ENCODE data around the gene CEP295NL. TPM values are rescaled to one million over a fixed set of nuclear protein-coding genes. Genes with fewer than 3 reads are reported as not detected.
"Not testable (repeated sequence)": the region's sequence is repeated elsewhere in the genome, so short reads cannot be mapped to it uniquely, and the experiment has no call there.

The CEP295NL gene
- total RNA-seq, 1 donor from 2014 or later, result 1.6 TPM

GRCh38 chr17:78913115-78913514 lies 10.1 kb upstream of the CEP295NL start:
- H3K4me3 Mint-ChIP-seq (ENCODE audit: unreplicated experiment), result no peak overlapping the region
- no peak for DNase-seq (ENCODE audit: low read depth)
- Histone ChIP-seq H3K4me1 (ENCODE audit: insufficient read depth, low read length) (peaks cover 11% of the 10 kb centered on the region), H3K27ac (ENCODE audit: low read depth, low read length) (no peak overlapping the region), H2AFZ (ENCODE audit: low read depth, low read length) (no peak overlapping the region), H3K27me3 (ENCODE audit: insufficient read depth, low read length) (no peaks in the 10 kb centered on the region), H3K9me3 (ENCODE audit: insufficient read depth, low read depth, low read length) (no peaks in the 10 kb centered on the region), H4K20me1 (ENCODE audit: insufficient read depth, low read length) (peaks cover 85% of the 10 kb centered on the region), H3K79me2 (ENCODE audit: insufficient read depth, low read length) (peaks cover 93% of the 10 kb centered on the region), H3K9ac (ENCODE audit: low read length) (no peak overlapping the region), H3K4me3 (ENCODE audit: insufficient read depth, low read depth, low read length) (no peak overlapping the region), H3K4me2 (ENCODE audit: low read length) (no peak overlapping the region), H3K36me3 (ENCODE audit: insufficient read depth, low read length) (no peaks in the 10 kb centered on the region)
- no peaks in the 10 kb centered on the region for H3K27me3 Mint-ChIP-seq (ENCODE audit: low read depth, unreplicated experiment)
- FAIRE-seq, result no peak
- no peak overlapping the region for H3K27ac Mint-ChIP-seq (ENCODE audit: unreplicated experiment)
- no peak for TF ChIP-seq EZH2 (IDR thresholded peaks at IDR 0.05; ENCODE audit: insufficient read depth, low read length)
- TF ChIP-seq, protein P1, sequence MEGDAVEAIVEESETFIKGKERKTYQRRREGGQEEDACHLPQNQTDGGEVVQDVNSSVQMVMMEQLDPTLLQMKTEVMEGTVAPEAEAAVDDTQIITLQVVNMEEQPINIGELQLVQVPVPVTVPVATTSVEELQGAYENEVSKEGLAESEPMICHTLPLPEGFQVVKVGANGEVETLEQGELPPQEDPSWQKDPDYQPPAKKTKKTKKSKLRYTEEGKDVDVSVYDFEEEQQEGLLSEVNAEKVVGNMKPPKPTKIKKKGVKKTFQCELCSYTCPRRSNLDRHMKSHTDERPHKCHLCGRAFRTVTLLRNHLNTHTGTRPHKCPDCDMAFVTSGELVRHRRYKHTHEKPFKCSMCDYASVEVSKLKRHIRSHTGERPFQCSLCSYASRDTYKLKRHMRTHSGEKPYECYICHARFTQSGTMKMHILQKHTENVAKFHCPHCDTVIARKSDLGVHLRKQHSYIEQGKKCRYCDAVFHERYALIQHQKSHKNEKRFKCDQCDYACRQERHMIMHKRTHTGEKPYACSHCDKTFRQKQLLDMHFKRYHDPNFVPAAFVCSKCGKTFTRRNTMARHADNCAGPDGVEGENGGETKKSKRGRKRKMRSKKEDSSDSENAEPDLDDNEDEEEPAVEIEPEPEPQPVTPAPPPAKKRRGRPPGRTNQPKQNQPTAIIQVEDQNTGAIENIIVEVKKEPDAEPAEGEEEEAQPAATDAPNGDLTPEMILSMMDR (IDR thresholded peaks at IDR 0.05; ENCODE audit: insufficient read depth, low read depth, low read length), result no peak
- H3K4me1 Mint-ChIP-seq (ENCODE audit: low read depth, unreplicated experiment), result peaks cover 12% of the 10 kb centered on the region
- H3K36me3 Mint-ChIP-seq (ENCODE audit: low read depth, unreplicated experiment), result peaks cover 11% of the 10 kb centered on the region
- no peaks in the 10 kb centered on the region for H3K9me3 Mint-ChIP-seq (ENCODE audit: unreplicated experiment)

DNA sequence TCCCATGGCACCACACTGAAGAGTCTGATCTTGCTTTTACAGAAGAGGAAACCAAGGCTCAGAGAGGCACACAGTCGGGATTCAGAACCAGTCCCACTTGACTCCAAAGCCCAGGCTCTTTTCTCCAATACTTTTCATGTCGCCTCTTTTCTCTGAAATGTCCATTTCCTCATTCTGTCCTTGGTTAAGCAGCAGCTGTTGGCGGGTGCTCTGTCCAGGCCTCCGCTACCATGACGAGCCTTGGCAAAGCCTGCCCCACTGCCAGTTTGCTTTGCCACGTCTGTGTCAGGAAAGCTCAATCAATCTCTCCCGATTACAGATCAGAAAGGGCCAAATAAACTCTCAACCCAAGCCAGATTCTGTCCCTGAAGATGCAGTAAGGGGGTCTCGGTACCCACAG lies 9.1 kb upstream of the CEP295NL start:
- Mint-ChIP-seq H3K27ac (ENCODE audit: unreplicated experiment) (no peak overlapping the region), H3K4me3 (ENCODE audit: unreplicated experiment) (no peak overlapping the region), H3K27me3 (ENCODE audit: low read depth, unreplicated experiment) (no peaks in the 10 kb centered on the region), H3K4me1 (ENCODE audit: low read depth, unreplicated experiment) (peaks cover 8% of the 10 kb centered on the region), H3K9me3 (ENCODE audit: unreplicated experiment) (no peaks in the 10 kb centered on the region), H3K36me3 (ENCODE audit: low read depth, unreplicated experiment) (peaks cover 10% of the 10 kb centered on the region)
- H3K4me2 ChIP-seq (ENCODE audit: low read length), result no peak overlapping the region
- H3K79me2 ChIP-seq (ENCODE audit: insufficient read depth, low read length), result peaks cover 94% of the 10 kb centered on the region
- DNase-seq (ENCODE audit: low read depth) (no peak), FAIRE-seq (no peak)
- no peaks in the 10 kb centered on the region for H3K9me3 ChIP-seq (ENCODE audit: insufficient read depth, low read depth, low read length)
- H3K27me3 ChIP-seq (ENCODE audit: insufficient read depth, low read length), result no peaks in the 10 kb centered on the region
- peaks cover 87% of the 10 kb centered on the region for H4K20me1 ChIP-seq (ENCODE audit: insufficient read depth, low read length)
- H3K36me3 ChIP-seq (ENCODE audit: insufficient read depth, low read length), result no peaks in the 10 kb centered on the region
- H3K4me3 ChIP-seq (ENCODE audit: insufficient read depth, low read depth, low read length), result no peak overlapping the region
- no peak for TF ChIP-seq EZH2 (IDR thresholded peaks at IDR 0.05; ENCODE audit: insufficient read depth, low read length)
- TF ChIP-seq, protein P1 (IDR thresholded peaks at IDR 0.05; ENCODE audit: insufficient read depth, low read depth, low read length), result no peak
- no peak overlapping the region for H3K9ac ChIP-seq (ENCODE audit: low read length)
- H2AFZ ChIP-seq (ENCODE audit: low read depth, low read length), result no peak overlapping the region
- H3K27ac ChIP-seq (ENCODE audit: low read depth, low read length), result no peak overlapping the region
- peaks cover 11% of the 10 kb centered on the region for H3K4me1 ChIP-seq (ENCODE audit: insufficient read depth, low read length)

GRCh38 chr17:78911543-78911942 lies 8.5 kb upstream of the CEP295NL start:
- H3K9me3 ChIP-seq (ENCODE audit: insufficient read depth, low read depth, low read length); H3K4me2 ChIP-seq (ENCODE audit: low read length); FAIRE-seq; H3K27me3 Mint-ChIP-seq (ENCODE audit: low read depth, unreplicated experiment); H3K27ac ChIP-seq (ENCODE audit: low read depth, low read length); H3K36me3 ChIP-seq (ENCODE audit: insufficient read depth, low read length); H3K9me3 Mint-ChIP-seq (ENCODE audit: unreplicated experiment); H3K27ac Mint-ChIP-seq (ENCODE audit: unreplicated experiment); H3K4me1 Mint-ChIP-seq (ENCODE audit: low read depth, unreplicated experiment); DNase-seq (ENCODE audit: low read depth); H3K9ac ChIP-seq (ENCODE audit: low read length); H3K27me3 ChIP-seq (ENCODE audit: insufficient read depth, low read length); H3K4me3 ChIP-seq (ENCODE audit: insufficient read depth, low read depth, low read length); H3K4me1 ChIP-seq (ENCODE audit: insufficient read depth, low read length); H3K36me3 Mint-ChIP-seq (ENCODE audit: low read depth, unreplicated experiment); H3K4me3 Mint-ChIP-seq (ENCODE audit: unreplicated experiment); H2AFZ ChIP-seq (ENCODE audit: low read depth, low read length): not testable (repeated sequence)
- Histone ChIP-seq H3K79me2 (ENCODE audit: insufficient read depth, low read length) (peaks cover 95% of the 10 kb centered on the region), H4K20me1 (ENCODE audit: insufficient read depth, low read length) (peaks cover 87% of the 10 kb centered on the region)
